ENCODE data around the gene TTC39C. TPM values are rescaled to one million over a fixed set of nuclear protein-coding genes. Genes with fewer than 3 reads are reported as not detected.

Gene TTC39C
- total RNA-seq, 1 experiment from 2014 or later: not detected

- Histone ChIP-seq H3K4me1 (ENCODE audit: low read length) (no peaks in the 10 kb centered on the region), H3K4me3 (ENCODE audit: low read length) (no peak overlapping the region), H3K36me3 (ENCODE audit: insufficient read depth, low read length) (no peaks in the 10 kb centered on the region), H3K27ac (ENCODE audit: low read length) (no peak overlapping the region), H3K79me2 (ENCODE audit: low read length) (no peaks in the 10 kb centered on the region), H2AFZ (ENCODE audit: low read length) (no peak overlapping the region), H3K9me2 (replicated peaks; ENCODE audit: insufficient read depth, low read length) (no peaks in the 10 kb centered on the region), H3K9ac (ENCODE audit: low read length) (no peak overlapping the region), H3K27me3 (ENCODE audit: low read length) (no peaks in the 10 kb centered on the region), H4K20me1 (ENCODE audit: insufficient read depth, low read depth, low read length) (no peaks in the 10 kb centered on the region), H3K9me3 (ENCODE audit: low read length) (no peaks in the 10 kb centered on the region), H3K4me2 (ENCODE audit: low read depth, low read length, poor library complexity, severe bottlenecking) (no peak overlapping the region)
- no peak for DNase-seq
Observed at GRCh38 chr18:23998820-23999219, 15.7 kb upstream of the TTC39C start.

- Histone ChIP-seq H3K4me1 (ENCODE audit: low read length) (no peaks in the 10 kb centered on the region), H3K9me3 (ENCODE audit: low read length) (no peaks in the 10 kb centered on the region), H4K20me1 (ENCODE audit: insufficient read depth, low read depth, low read length) (no peaks in the 10 kb centered on the region), H3K4me3 (ENCODE audit: low read length) (no peak overlapping the region), H3K36me3 (ENCODE audit: insufficient read depth, low read length) (no peaks in the 10 kb centered on the region), H2AFZ (ENCODE audit: low read length) (no peak overlapping the region), H3K4me2 (ENCODE audit: low read depth, low read length, poor library complexity, severe bottlenecking) (no peak overlapping the region), H3K27ac (ENCODE audit: low read length) (no peak overlapping the region), H3K79me2 (ENCODE audit: low read length) (no peaks in the 10 kb centered on the region), H3K9me2 (replicated peaks; ENCODE audit: insufficient read depth, low read length) (no peaks in the 10 kb centered on the region), H3K27me3 (ENCODE audit: low read length) (no peaks in the 10 kb centered on the region), H3K9ac (ENCODE audit: low read length) (no peak overlapping the region)
- DNase-seq: no peak
Observed at GRCh38 chr18:24000613-24001490, 13.7 kb upstream of the TTC39C start.

- no peak for DNase-seq
- no peak overlapping the region for H3K4me2 ChIP-seq (ENCODE audit: low read depth, low read length, poor library complexity, severe bottlenecking)
- H3K79me2 ChIP-seq (ENCODE audit: low read length): no peaks in the 10 kb centered on the region
- H4K20me1 ChIP-seq (ENCODE audit: insufficient read depth, low read depth, low read length): no peaks in the 10 kb centered on the region
- H3K9ac ChIP-seq (ENCODE audit: low read length): no peak overlapping the region
- H2AFZ ChIP-seq (ENCODE audit: low read length): no peak overlapping the region
- H3K9me3 ChIP-seq (ENCODE audit: low read length): no peaks in the 10 kb centered on the region
- H3K27me3 ChIP-seq (ENCODE audit: low read length): no peaks in the 10 kb centered on the region
- H3K27ac ChIP-seq (ENCODE audit: low read length): no peak overlapping the region
- H3K9me2 ChIP-seq (replicated peaks; ENCODE audit: insufficient read depth, low read length): no peaks in the 10 kb centered on the region
- H3K4me1 ChIP-seq (ENCODE audit: low read length): no peaks in the 10 kb centered on the region
- H3K4me3 ChIP-seq (ENCODE audit: low read length): no peak overlapping the region
- H3K36me3 ChIP-seq (ENCODE audit: insufficient read depth, low read length): no peaks in the 10 kb centered on the region
Observed at GRCh38 chr18:24002479-24002878, 12.1 kb upstream of the TTC39C start.

- no peaks in the 10 kb centered on the region for H3K9me2 ChIP-seq (replicated peaks; ENCODE audit: insufficient read depth, low read length)
- DNase-seq: no peak
- H3K36me3 ChIP-seq (ENCODE audit: insufficient read depth, low read length): no peaks in the 10 kb centered on the region
- H3K4me1 ChIP-seq (ENCODE audit: low read length): no peaks in the 10 kb centered on the region
- no peak overlapping the region for H3K9ac ChIP-seq (ENCODE audit: low read length)
- no peak overlapping the region for H2AFZ ChIP-seq (ENCODE audit: low read length)
- H4K20me1 ChIP-seq (ENCODE audit: insufficient read depth, low read depth, low read length): no peaks in the 10 kb centered on the region
- H3K9me3 ChIP-seq (ENCODE audit: low read length): no peaks in the 10 kb centered on the region
- no peak overlapping the region for H3K4me3 ChIP-seq (ENCODE audit: low read length)
- H3K27me3 ChIP-seq (ENCODE audit: low read length): no peaks in the 10 kb centered on the region
- H3K79me2 ChIP-seq (ENCODE audit: low read length): no peaks in the 10 kb centered on the region
- no peak overlapping the region for H3K27ac ChIP-seq (ENCODE audit: low read length)
- no peak overlapping the region for H3K4me2 ChIP-seq (ENCODE audit: low read depth, low read length, poor library complexity, severe bottlenecking)
Observed at GRCh38 chr18:24003288-24003687, 11.3 kb upstream of the TTC39C start.

- Histone ChIP-seq H2AFZ (ENCODE audit: low read length) (no peak overlapping the region), H3K9me2 (replicated peaks; ENCODE audit: insufficient read depth, low read length) (no peaks in the 10 kb centered on the region), H4K20me1 (ENCODE audit: insufficient read depth, low read depth, low read length) (no peaks in the 10 kb centered on the region), H3K9ac (ENCODE audit: low read length) (no peak overlapping the region), H3K4me2 (ENCODE audit: low read depth, low read length, poor library complexity, severe bottlenecking) (no peak overlapping the region), H3K9me3 (ENCODE audit: low read length) (no peaks in the 10 kb centered on the region), H3K27me3 (ENCODE audit: low read length) (no peaks in the 10 kb centered on the region), H3K36me3 (ENCODE audit: insufficient read depth, low read length) (no peaks in the 10 kb centered on the region), H3K27ac (ENCODE audit: low read length) (no peak overlapping the region), H3K4me3 (ENCODE audit: low read length) (no peak overlapping the region), H3K4me1 (ENCODE audit: low read length) (no peaks in the 10 kb centered on the region), H3K79me2 (ENCODE audit: low read length) (no peaks in the 10 kb centered on the region)
- DNase-seq: no peak
Observed at GRCh38 chr18:24003903-24004640, 10.5 kb upstream of the TTC39C start.

- H3K9me2 ChIP-seq (replicated peaks; ENCODE audit: insufficient read depth, low read length): no peaks in the 10 kb centered on the region
- H3K27ac ChIP-seq (ENCODE audit: low read length): no peak overlapping the region
Observed at GRCh38 chr18:24006712-24007313, 7.7 kb upstream of the TTC39C start.

GRCh38 chr18:24009246-24009645 is 5.3 kb upstream of the TTC39C start:
- Histone ChIP-seq H3K4me1 (ENCODE audit: low read length) (peaks cover 7% of the 10 kb centered on the region; the same call in 1 of the 2 replicates), H3K9me2 (replicated peaks; ENCODE audit: insufficient read depth, low read length) (no peaks in the 10 kb centered on the region), H3K4me2 (ENCODE audit: low read depth, low read length, poor library complexity, severe bottlenecking) (no peak overlapping the region), H3K79me2 (ENCODE audit: low read length) (no peaks in the 10 kb centered on the region), H3K27me3 (ENCODE audit: low read length) (0 out of 2 replicates have a peak, but pooled peaks cover 4% of the 10 kb centered on the region), H4K20me1 (ENCODE audit: insufficient read depth, low read depth, low read length) (no peaks in the 10 kb centered on the region), H3K9ac (ENCODE audit: low read length) (no peak overlapping the region), H2AFZ (ENCODE audit: low read length) (no peak overlapping the region), H3K36me3 (ENCODE audit: insufficient read depth, low read length) (no peaks in the 10 kb centered on the region), H3K9me3 (ENCODE audit: low read length) (no peaks in the 10 kb centered on the region), H3K4me3 (ENCODE audit: low read length) (no peak overlapping the region), H3K27ac (ENCODE audit: low read length) (no peak overlapping the region)
- DNase-seq: no peak

More at GRCh38 chr18:24006712-24007313, 7.7 kb upstream of the TTC39C start:
- H3K4me1 ChIP-seq (ENCODE audit: low read length): no peaks in the 10 kb centered on the region
- H3K27me3 ChIP-seq (ENCODE audit: low read length): no peaks in the 10 kb centered on the region
- H3K9me3 ChIP-seq (ENCODE audit: low read length): no peaks in the 10 kb centered on the region
- DNase-seq: no peak
- H3K36me3 ChIP-seq (ENCODE audit: insufficient read depth, low read length): no peaks in the 10 kb centered on the region
- H3K79me2 ChIP-seq (ENCODE audit: low read length): no peaks in the 10 kb centered on the region
- H3K4me2 ChIP-seq (ENCODE audit: low read depth, low read length, poor library complexity, severe bottlenecking): no peak overlapping the region
- no peak overlapping the region for H3K4me3 ChIP-seq (ENCODE audit: low read length)
- H2AFZ ChIP-seq (ENCODE audit: low read length): no peak overlapping the region
- no peak overlapping the region for H3K9ac ChIP-seq (ENCODE audit: low read length)
- no peaks in the 10 kb centered on the region for H4K20me1 ChIP-seq (ENCODE audit: insufficient read depth, low read depth, low read length)
